Measurements from ENCODE around the gene CCDC196.
A peak's percentile ranks its signal among the peaks of the same experiment; 100 is the strongest.

CCDC196 gene

GRCh38 chr14:66477567-66477966 is 8.6 kb upstream of the CCDC196 start:
- Histone ChIP-seq H3K4me1 (ENCODE audit: insufficient read depth, poor library complexity, severe bottlenecking) (no peaks in the 10 kb centered on the region), H3K36me3 (ENCODE audit: low read depth) (0 out of 2 replicates have a peak, but pooled peaks cover 4% of the 10 kb centered on the region), H3K4me3 (ENCODE audit: severe bottlenecking) (no peak overlapping the region), H3K9me3 (ENCODE audit: severe bottlenecking) (no peaks in the 10 kb centered on the region), H3K27ac (ENCODE audit: poor library complexity, severe bottlenecking) (no peak overlapping the region), H3K27me3 (ENCODE audit: insufficient read depth, poor library complexity, severe bottlenecking) (no peaks in the 10 kb centered on the region)
- no peak for TF ChIP-seq CTCF (IDR thresholded peaks at IDR 0.05; ENCODE audit: poor library complexity, severe bottlenecking)
- no peak for DNase-seq (ENCODE audit: low spot score)
- no peak for ATAC-seq (ENCODE audit: low read depth)

- Histone ChIP-seq H3K27me3 (ENCODE audit: insufficient read depth, poor library complexity, severe bottlenecking) (no peaks in the 10 kb centered on the region), H3K9me3 (ENCODE audit: severe bottlenecking) (no peaks in the 10 kb centered on the region), H3K4me1 (ENCODE audit: insufficient read depth, poor library complexity, severe bottlenecking) (peaks cover 6% of the 10 kb centered on the region), H3K4me3 (ENCODE audit: severe bottlenecking) (no peak overlapping the region), H3K36me3 (ENCODE audit: low read depth) (0 out of 2 replicates have a peak, but pooled peaks cover 4% of the 10 kb centered on the region), H3K27ac (ENCODE audit: poor library complexity, severe bottlenecking) (no peak overlapping the region)
- DNase-seq (ENCODE audit: low spot score) (no peak), ATAC-seq (ENCODE audit: low read depth) (no peak)
- TF ChIP-seq CTCF (IDR thresholded peaks at IDR 0.05; ENCODE audit: poor library complexity, severe bottlenecking), result no peak
Measured at GRCh38 chr14:66482873-66483272, 3.3 kb upstream of the CCDC196 start.

GRCh38 chr14:66483322-66483721 is 2.8 kb upstream of the CCDC196 start:
- ATAC-seq (ENCODE audit: low read depth), result peak; percentile 52
- H3K4me1 ChIP-seq (ENCODE audit: insufficient read depth, poor library complexity, severe bottlenecking), result peaks cover 6% of the 10 kb centered on the region

GRCh38 chr14:66485029-66485428 is 1.1 kb upstream of the CCDC196 start:
- ATAC-seq (ENCODE audit: low read depth) (no peak), DNase-seq (ENCODE audit: low spot score) (no peak)
- Histone ChIP-seq H3K27ac (ENCODE audit: poor library complexity, severe bottlenecking) (no peak overlapping the region), H3K9me3 (ENCODE audit: severe bottlenecking) (no peaks in the 10 kb centered on the region), H3K4me1 (ENCODE audit: insufficient read depth, poor library complexity, severe bottlenecking) (peaks cover 6% of the 10 kb centered on the region), H3K36me3 (ENCODE audit: low read depth) (0 out of 2 replicates have a peak, but pooled peaks cover 4% of the 10 kb centered on the region), H3K4me3 (ENCODE audit: severe bottlenecking) (no peak overlapping the region), H3K27me3 (ENCODE audit: insufficient read depth, poor library complexity, severe bottlenecking) (no peaks in the 10 kb centered on the region)
- no peak for TF ChIP-seq CTCF (IDR thresholded peaks at IDR 0.05; ENCODE audit: poor library complexity, severe bottlenecking)

More at GRCh38 chr14:66483322-66483721, 2.8 kb upstream of the CCDC196 start:
- DNase-seq (ENCODE audit: low spot score), result no peak
- Histone ChIP-seq H3K9me3 (ENCODE audit: severe bottlenecking) (no peaks in the 10 kb centered on the region), H3K4me3 (ENCODE audit: severe bottlenecking) (no peak overlapping the region), H3K27ac (ENCODE audit: poor library complexity, severe bottlenecking) (no peak overlapping the region), H3K27me3 (ENCODE audit: insufficient read depth, poor library complexity, severe bottlenecking) (no peaks in the 10 kb centered on the region), H3K36me3 (ENCODE audit: low read depth) (0 out of 2 replicates have a peak, but pooled peaks cover 4% of the 10 kb centered on the region)
- TF ChIP-seq CTCF (IDR thresholded peaks at IDR 0.05; ENCODE audit: poor library complexity, severe bottlenecking), result no peak

GRCh38 chr14:66487164-66487563 is 993 bp downstream of the CCDC196 start:
- DNase-seq (ENCODE audit: low spot score), result no peak
- H3K9me3 ChIP-seq (ENCODE audit: severe bottlenecking), result no peaks in the 10 kb centered on the region

More at GRCh38 chr14:66487164-66487563, 993 bp downstream of the CCDC196 start:
- no peak for ATAC-seq (ENCODE audit: low read depth)
- no peak overlapping the region for H3K4me3 ChIP-seq (ENCODE audit: severe bottlenecking)
- no peak for TF ChIP-seq CTCF (IDR thresholded peaks at IDR 0.05; ENCODE audit: poor library complexity, severe bottlenecking)
- no peaks in the 10 kb centered on the region for H3K27me3 ChIP-seq (ENCODE audit: insufficient read depth, poor library complexity, severe bottlenecking)
- 0 out of 2 replicates have a peak, but pooled peaks cover 1% of the 10 kb centered on the region for H3K36me3 ChIP-seq (ENCODE audit: low read depth)
- H3K4me1 ChIP-seq (ENCODE audit: insufficient read depth, poor library complexity, severe bottlenecking), result peaks cover 6% of the 10 kb centered on the region
- H3K27ac ChIP-seq (ENCODE audit: poor library complexity, severe bottlenecking), result no peak overlapping the region
